GM23248 (cell line): Measurements from ENCODE around the gene TWF2. TPM values are rescaled to one million over a fixed set of nuclear protein-coding genes. Genes with fewer than 3 reads are reported as not detected.
"Not testable (repeated sequence)": the region's sequence is repeated elsewhere in the genome, so short reads cannot be mapped to it uniquely, and the experiment has no call there.

ENCODE experiments used
- DNase-seq: peaks from one replicate; pipeline ENCODE4 v3.0.0-alpha.2; 2015
- H2AFZ ChIP-seq: fragments of 200-600 bp; sonication (generic); 2 replicates; pipeline ENCODE4 v1.6.1; 2016; ENCODE audit warnings: antibody characterized with exemption
- H3F3A ChIP-seq: fragments of 200-600 bp; sonication (generic); 2 replicates; pipeline ENCODE4 v1.6.1; 2016; ENCODE audit warnings: mild to moderate bottlenecking, antibody characterized with exemption, mixed run types; ENCODE audit not compliant: insufficient read depth
- H3K27ac ChIP-seq: fragments of 200-600 bp; sonication (generic); 2 replicates; pipeline ENCODE4 v1.5.1; 2016; ENCODE audit warnings: mild to moderate bottlenecking
- H3K27me3 ChIP-seq: fragments of 200-600 bp; sonication (generic); replicated peaks from 2 replicates; pipeline ENCODE4 v1.6.1; 2016; ENCODE audit warnings: mild to moderate bottlenecking; ENCODE audit not compliant: insufficient read depth
- H3K36me3 ChIP-seq: fragments of 200-600 bp; sonication (generic); 2 replicates; pipeline ENCODE4 v1.6.1; 2016; ENCODE audit warnings: low read depth, mild to moderate bottlenecking
- H3K4me1 ChIP-seq: fragments of 200-600 bp; sonication (generic); 2 replicates; pipeline ENCODE4 v1.6.1; 2016; ENCODE audit warnings: mild to moderate bottlenecking; ENCODE audit not compliant: insufficient read depth
- H3K4me2 ChIP-seq: fragments of 200-600 bp; sonication (generic); one replicate; pipeline ENCODE4 v1.6.1; 2016; ENCODE audit warnings: mild to moderate bottlenecking; ENCODE audit not compliant: unreplicated experiment
- H3K4me3 ChIP-seq: fragments of 200-600 bp; sonication (generic); 2 replicates; pipeline ENCODE4 v1.5.1; 2016; ENCODE audit warnings: mild to moderate bottlenecking
- H3K79me2 ChIP-seq: fragments of 200-600 bp; sonication (generic); 2 replicates; pipeline ENCODE4 v1.6.1; 2016; ENCODE audit warnings: mild to moderate bottlenecking; ENCODE audit not compliant: insufficient read depth
- H3K9ac ChIP-seq: fragments of 200-600 bp; sonication (generic); 2 replicates; pipeline ENCODE4 v1.6.1; 2016; ENCODE audit warnings: mild to moderate bottlenecking
- H3K9me2 ChIP-seq: fragments of 200-600 bp; sonication (generic); 2 replicates; pipeline ENCODE4 v1.6.1; 2016; ENCODE audit warnings: mixed run types, mild to moderate bottlenecking, moderate library complexity; ENCODE audit not compliant: insufficient read depth
- H3K9me3 ChIP-seq: fragments of 200-600 bp; sonication (generic); one replicate; pipeline ENCODE4 v1.6.1; 2017; ENCODE audit warnings: low read depth
- H4K20me1 ChIP-seq: fragments of 200-600 bp; sonication (generic); 2 replicates; pipeline ENCODE4 v1.6.0; 2016; ENCODE audit not compliant: insufficient read depth
- EZH2 ChIP-seq: fragments of 200-600 bp; sonication (generic); IDR thresholded peaks from 2 replicates; pipeline ENCODE4 v1.6.1; 2018; ENCODE audit warnings: antibody characterized with exemption, mild to moderate bottlenecking; ENCODE audit not compliant: insufficient read depth, poor library complexity, severe bottlenecking
- EZH2phosphoT487 ChIP-seq: fragments of 200-600 bp; sonication (generic); IDR thresholded peaks from 2 replicates; pipeline ENCODE4 v1.6.1; 2018; ENCODE audit warnings: antibody characterized with exemption, moderate library complexity, mild to moderate bottlenecking, low read depth; ENCODE audit not compliant: insufficient read depth
- WGBS, 2 experiments: methylation state at CpG; one replicate each; pipeline ENCODE4 v1.1.6; 2015 to 2017; ENCODE audit warnings: low lambda C conversion rate in 2 of 2, low coverage in 1 of 2; ENCODE audit errors: missing lambda C conversion rate in 2 of 2; 5-methylcytosine and 5-hydroxymethylcytosine counted together
- in situ Hi-C: fragments of 300-500 bp; cut with MboI; formaldehyde crosslinking; loops from 2 replicates; pipeline ENCODE4 v1.15.0; 2020
- polyA plus RNA-seq: library from polyadenylated mRNA; unstranded; fragments of >200 nt; fragmentation: Nextera tagmentation; extraction: Ambion mirVana; gene quantifications from 2 replicates; pipeline ENCODE4 v1.2.1, GENCODE V29; 2016
- total RNA-seq: library from RNA; depleted of rRNA; stranded (reverse); fragments of >200 nt; shearing (Covaris generic); gene quantifications from 2 replicates; pipeline ENCODE4 v1.2.3, GENCODE V29; 2014; rRNA removed

TWF2 gene
- total RNA-seq (124 and 137 TPM in 2 replicates), polyA plus RNA-seq (95.1 and 105 TPM in 2 replicates)

DNA sequence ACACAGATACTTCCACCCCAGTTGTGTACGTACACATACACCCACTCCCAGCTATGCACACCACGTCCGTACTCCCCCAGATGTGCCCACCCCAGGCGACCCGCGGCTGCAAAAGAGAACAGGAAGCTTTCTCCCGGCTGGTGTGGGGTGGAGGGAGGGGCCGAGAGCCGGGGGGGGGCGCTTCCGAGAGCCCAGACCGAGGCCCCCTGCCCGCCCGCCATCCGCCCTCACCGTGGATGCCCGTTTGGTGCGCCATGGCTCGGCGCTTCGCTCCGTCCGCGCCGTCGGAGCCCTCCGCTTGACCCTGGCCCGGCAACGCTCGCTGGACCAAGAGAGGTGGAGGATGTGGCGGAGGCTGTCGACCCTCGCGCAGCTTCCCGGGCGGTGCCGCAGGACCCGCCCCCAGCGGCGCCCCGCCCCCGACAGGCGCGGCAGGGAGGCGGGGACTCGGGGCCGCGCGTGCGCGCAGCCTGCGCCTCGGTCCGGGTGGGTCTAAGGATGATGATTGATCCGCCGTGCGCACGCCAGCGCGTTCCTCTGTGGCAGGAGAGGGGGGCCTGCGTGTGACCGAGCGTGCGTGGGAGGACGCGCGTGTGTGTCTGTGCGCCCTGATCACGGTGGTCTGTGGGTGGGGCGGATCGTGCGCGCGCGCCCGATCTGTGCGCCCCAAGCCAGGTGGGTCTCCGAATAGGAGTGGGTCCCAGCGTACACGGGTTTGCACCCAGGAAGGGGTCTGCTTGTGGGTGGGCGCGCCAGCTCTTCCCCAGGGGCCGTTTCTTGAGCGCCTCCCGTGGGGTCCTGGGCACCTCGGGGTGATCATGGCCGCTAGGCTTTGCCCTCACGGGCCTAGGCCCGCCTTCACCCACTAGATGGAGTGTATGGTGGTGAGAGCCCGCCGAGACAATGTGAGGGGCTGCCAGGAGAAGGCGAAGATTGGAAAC, at the start of gene TWF2:
TSS of gene TWF2 (minus strand) at position 398 of the 941 bp plus-strand sequence. CDS start at position 256, 142 bp downstream.
- no peaks in the 10 kb centered on the region for H3K36me3 ChIP-seq
- H3F3A ChIP-seq: peaks cover 39% of the 10 kb centered on the region
- peak within 1 kb of the TSS; percentile 85 for H2AFZ ChIP-seq
- peak within 1 kb of the TSS; percentile 87 for H3K4me2 ChIP-seq
- peaks cover 35% of the 10 kb centered on the region for H3K4me1 ChIP-seq
- peak within 1 kb of the TSS; percentile 93 for H3K9ac ChIP-seq
- WGBS, 2 experiments: 1% methylated on average over 61 to 79 of the region's 92 CpGs
- DNase-seq: peak; percentile 91
- H3K4me3 ChIP-seq: peak within 1 kb of the TSS; percentile 80
- no peaks in the 10 kb centered on the region for H4K20me1 ChIP-seq
- in situ Hi-C loops: loop anchor here (10.0 kb wide), 1 partner anchor 106 kb away; no protein-coding TSS in a partner anchor
- no peaks in the 10 kb centered on the region for H3K9me2 ChIP-seq
- TF ChIP-seq EZH2phosphoT487: no peak
- TF ChIP-seq EZH2: no peak
- H3K27me3 ChIP-seq: no peaks in the 10 kb centered on the region
- no peaks in the 10 kb centered on the region for H3K9me3 ChIP-seq
- H3K79me2 ChIP-seq: peaks cover 51% of the 10 kb centered on the region
- H3K27ac ChIP-seq: peak within 1 kb of the TSS; percentile 100

DNA sequence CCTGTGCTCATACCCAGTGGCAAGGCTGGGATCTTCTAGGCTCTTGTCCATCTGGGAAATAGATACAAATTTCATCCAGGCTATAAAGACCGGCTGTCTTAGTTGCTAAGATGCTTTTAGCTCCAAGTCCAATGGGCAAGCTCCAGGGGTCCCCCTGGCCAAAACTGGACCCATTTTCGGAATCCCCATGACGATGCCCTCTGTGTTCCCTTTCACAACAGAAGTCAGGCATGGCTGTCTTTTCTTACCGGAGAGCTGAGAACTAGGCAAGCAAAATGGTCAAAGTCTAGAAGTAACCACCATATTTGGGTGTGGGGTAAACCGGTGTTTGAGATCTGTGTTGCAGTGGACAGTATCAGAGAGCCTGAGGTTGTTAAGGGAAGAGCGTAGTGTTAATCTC, 49.7 kb upstream of the TWF2 start:
- in situ Hi-C loops: no loop called here
- H2AFZ ChIP-seq: peak overlapping the region; percentile 88
- no peaks in the 10 kb centered on the region for H3K9me3 ChIP-seq
- no peak for TF ChIP-seq EZH2
- TF ChIP-seq EZH2phosphoT487: no peak
- DNase-seq: no peak
- 93% methylated on average over 6 of the region's 6 CpGs for WGBS, 2 experiments
- no peaks in the 10 kb centered on the region for H3F3A ChIP-seq
- H3K36me3 ChIP-seq: no peaks in the 10 kb centered on the region
- peak overlapping the region; percentile 99; the same call in 1 of the 2 replicates for H3K27ac ChIP-seq
- H3K27me3 ChIP-seq: no peaks in the 10 kb centered on the region
- H3K4me3 ChIP-seq: peak overlapping the region; percentile 98
- H3K9me2 ChIP-seq: no peaks in the 10 kb centered on the region
- peaks cover 39% of the 10 kb centered on the region for H3K79me2 ChIP-seq
- H3K4me1 ChIP-seq: peaks cover 9% of the 10 kb centered on the region
- H3K4me2 ChIP-seq: peak overlapping the region; percentile 93
- H3K9ac ChIP-seq: peak overlapping the region; percentile 99
- no peaks in the 10 kb centered on the region for H4K20me1 ChIP-seq

DNA sequence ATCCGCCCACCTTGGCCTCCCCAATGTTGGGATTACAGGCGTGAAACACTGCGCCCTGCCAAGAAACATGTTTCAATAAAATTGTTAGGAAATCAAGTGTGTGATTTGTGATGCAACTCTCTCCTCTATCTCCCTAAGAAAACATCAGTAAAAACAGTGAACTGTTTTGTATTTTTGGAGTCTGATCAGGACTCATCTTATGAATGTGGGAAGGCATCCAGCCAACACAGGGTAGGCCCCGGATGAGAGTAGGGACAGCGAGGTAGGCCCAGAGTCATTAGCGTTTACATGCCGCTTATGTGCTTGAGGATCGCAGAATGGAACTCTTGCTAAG, 47.8 kb upstream of the TWF2 start:
- Histone ChIP-seq H3K4me3 (peak overlapping the region; percentile 98), H4K20me1 (no peaks in the 10 kb centered on the region), H3K27me3 (no peaks in the 10 kb centered on the region), H3K36me3 (no peaks in the 10 kb centered on the region), H3K27ac (peak overlapping the region; percentile 99), H3K79me2 (peaks cover 39% of the 10 kb centered on the region), H3K9me3 (no peaks in the 10 kb centered on the region), H3K9ac (peak overlapping the region; percentile 99), H3K4me1 (peaks cover 16% of the 10 kb centered on the region), H2AFZ (peak overlapping the region; percentile 88; the same call in 1 of the 2 replicates), H3K9me2 (no peaks in the 10 kb centered on the region), H3K4me2 (peak overlapping the region; percentile 93), H3F3A (peaks cover 17% of the 10 kb centered on the region)
- WGBS, 2 experiments: 81 to 86% methylated on average over 8 of the region's 8 CpGs
- DNase-seq: peak; percentile 47
- in situ Hi-C loops: no loop called here
- TF ChIP-seq EZH2phosphoT487: no peak
- TF ChIP-seq EZH2: no peak

DNA sequence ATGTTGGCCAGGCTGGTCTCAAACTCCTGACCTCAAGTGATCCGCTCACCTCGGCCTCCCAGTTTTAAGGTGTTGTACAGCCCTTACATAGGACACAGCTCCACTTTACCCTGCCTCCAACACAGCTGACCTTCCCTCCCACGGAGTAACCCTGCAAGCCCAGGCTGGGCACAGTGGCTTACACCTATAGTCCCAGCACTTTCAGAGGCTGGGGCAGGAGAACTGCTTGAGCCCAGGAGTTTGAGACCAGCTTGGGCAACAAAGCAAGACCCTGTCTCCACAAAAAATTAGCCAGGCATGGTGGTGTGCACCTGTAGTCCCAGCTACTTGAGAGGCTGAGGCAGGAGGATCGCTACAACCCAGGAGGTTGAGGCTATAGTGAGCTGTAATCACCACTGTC, 45.1 kb upstream of the TWF2 start:
- Histone ChIP-seq H3K4me1 (peaks cover 33% of the 10 kb centered on the region), H3F3A (peaks cover 40% of the 10 kb centered on the region), H3K79me2 (peaks cover 34% of the 10 kb centered on the region)
- H2AFZ ChIP-seq, H3K9me3 ChIP-seq, H4K20me1 ChIP-seq, in situ Hi-C loops, H3K9ac ChIP-seq, H3K4me2 ChIP-seq, H3K36me3 ChIP-seq, H3K9me2 ChIP-seq, H3K27me3 ChIP-seq, H3K4me3 ChIP-seq, DNase-seq, H3K27ac ChIP-seq: not testable (repeated sequence)
- 88 to 92% methylated on average over 4 of the region's 4 CpGs for WGBS, 2 experiments
